Ishikawa (cell line): ENCODE data around the gene BMP6.

Experiments used
- CEBPB ChIP-seq: IDR thresholded peaks from 2 replicates; pipeline ENCODE4 v1.6.1; 2012
- CREB1 ChIP-seq: IDR thresholded peaks from 2 replicates; pipeline ENCODE4 v1.6.1; 2012; ENCODE audit warnings: low read depth
- EGR1 ChIP-seq: IDR thresholded peaks from 2 replicates; pipeline ENCODE4 v1.6.1; 2012
- EP300 ChIP-seq: IDR thresholded peaks from 2 replicates; pipeline ENCODE4 v1.6.1; 2012; ENCODE audit warnings: borderline replicate concordance
- FOXM1 ChIP-seq: IDR thresholded peaks from 2 replicates; pipeline ENCODE4 v1.6.1; 2012; ENCODE audit warnings: low read depth, borderline replicate concordance
- NFIC ChIP-seq: IDR thresholded peaks from 2 replicates; pipeline ENCODE4 v1.6.1; 2012
- RAD21 ChIP-seq: IDR thresholded peaks from 2 replicates; pipeline ENCODE4 v1.6.1; 2012; ENCODE audit warnings: low read depth
- REST ChIP-seq: IDR thresholded peaks from 2 replicates; pipeline ENCODE4 v1.6.1; 2012; ENCODE audit warnings: low read depth, mild to moderate bottlenecking
- TAF1 ChIP-seq: IDR thresholded peaks from 2 replicates; pipeline ENCODE4 v1.6.1; 2012; ENCODE audit warnings: low read depth, mild to moderate bottlenecking
- TCF12 ChIP-seq: IDR thresholded peaks from 2 replicates; pipeline ENCODE4 v1.6.1; 2012; ENCODE audit warnings: low read depth
- USF1 ChIP-seq: IDR thresholded peaks from 2 replicates; pipeline ENCODE4 v1.6.1; 2012
- YY1 ChIP-seq: IDR thresholded peaks from 2 replicates; pipeline ENCODE4 v1.6.1; 2012; ENCODE audit warnings: low read depth
- ZBTB7A ChIP-seq: IDR thresholded peaks from 2 replicates; pipeline ENCODE4 v1.6.1; 2012; ENCODE audit warnings: low read depth
- TF ChIP-seq, protein P1 (sequence below): IDR thresholded peaks from 2 replicates; pipeline ENCODE4 v1.6.1; 2012

- TF ChIP-seq ZBTB7A = no peak
- no peak for TF ChIP-seq FOXM1
- TF ChIP-seq EP300 = no peak
- TF ChIP-seq TAF1 = no peak
- no peak for TF ChIP-seq USF1
- no peak for TF ChIP-seq EGR1
- TF ChIP-seq REST = no peak
- no peak for TF ChIP-seq TCF12
- TF ChIP-seq CEBPB = no peak
- TF ChIP-seq RAD21 = no peak
- TF ChIP-seq CREB1 = no peak
- no peak for TF ChIP-seq NFIC
- TF ChIP-seq, protein P1, sequence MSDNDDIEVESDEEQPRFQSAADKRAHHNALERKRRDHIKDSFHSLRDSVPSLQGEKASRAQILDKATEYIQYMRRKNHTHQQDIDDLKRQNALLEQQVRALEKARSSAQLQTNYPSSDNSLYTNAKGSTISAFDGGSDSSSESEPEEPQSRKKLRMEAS = no peak
- TF ChIP-seq YY1 = no peak
These were observed 22.7 kb upstream of the BMP6 start for GRCh38 chr6:7703148-7703680.
